ENCODE measurements around the gene OPRM1.
"Not testable (repeated sequence)": the region's sequence is repeated elsewhere in the genome, so short reads cannot be mapped to it uniquely, and the experiment has no call there.

OPRM1 gene

DNA sequence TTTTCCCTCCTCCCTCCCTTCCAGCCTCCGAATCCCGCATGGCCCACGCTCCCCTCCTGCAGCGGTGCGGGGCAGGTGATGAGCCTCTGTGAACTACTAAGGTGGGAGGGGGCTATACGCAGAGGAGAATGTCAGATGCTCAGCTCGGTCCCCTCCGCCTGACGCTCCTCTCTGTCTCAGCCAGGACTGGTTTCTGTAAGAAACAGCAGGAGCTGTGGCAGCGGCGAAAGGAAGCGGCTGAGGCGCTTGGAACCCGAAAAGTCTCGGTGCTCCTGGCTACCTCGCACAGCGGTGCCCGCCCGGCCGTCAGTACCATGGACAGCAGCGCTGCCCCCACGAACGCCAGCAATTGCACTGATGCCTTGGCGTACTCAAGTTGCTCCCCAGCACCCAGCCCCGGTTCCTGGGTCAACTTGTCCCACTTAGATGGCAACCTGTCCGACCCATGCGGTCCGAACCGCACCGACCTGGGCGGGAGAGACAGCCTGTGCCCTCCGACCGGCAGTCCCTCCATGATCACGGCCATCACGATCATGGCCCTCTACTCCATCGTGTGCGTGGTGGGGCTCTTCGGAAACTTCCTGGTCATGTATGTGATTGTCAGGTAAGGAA, at the start of gene OPRM1:
OPRM1 (plus strand) TSS at position 10 of the 612 bp plus-strand sequence; CDS start at position 315, 305 bp downstream.
- DNase-seq (ENCODE audit: low read depth) = peak; percentile 13

DNA sequence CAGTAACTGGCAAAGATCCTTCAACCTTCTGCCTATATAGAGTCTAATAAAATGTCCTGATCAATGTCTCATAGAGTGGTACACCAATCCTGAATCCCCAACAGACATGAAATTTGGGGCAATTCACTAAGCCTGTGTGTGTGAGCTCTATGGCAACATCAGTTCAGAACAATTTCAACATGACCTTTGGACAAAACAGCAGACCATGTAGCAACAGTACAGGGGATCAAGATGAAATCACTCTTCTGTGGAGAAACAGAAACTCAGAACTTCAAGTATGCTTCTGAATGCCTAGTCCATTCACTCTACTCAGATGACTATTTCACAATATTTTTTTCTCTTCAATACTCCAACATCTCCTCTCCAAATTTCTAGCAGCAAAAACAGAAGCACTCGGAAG, 49.1 kb upstream of the OPRM1 start:
- no peak for DNase-seq (ENCODE audit: low read depth)

DNA sequence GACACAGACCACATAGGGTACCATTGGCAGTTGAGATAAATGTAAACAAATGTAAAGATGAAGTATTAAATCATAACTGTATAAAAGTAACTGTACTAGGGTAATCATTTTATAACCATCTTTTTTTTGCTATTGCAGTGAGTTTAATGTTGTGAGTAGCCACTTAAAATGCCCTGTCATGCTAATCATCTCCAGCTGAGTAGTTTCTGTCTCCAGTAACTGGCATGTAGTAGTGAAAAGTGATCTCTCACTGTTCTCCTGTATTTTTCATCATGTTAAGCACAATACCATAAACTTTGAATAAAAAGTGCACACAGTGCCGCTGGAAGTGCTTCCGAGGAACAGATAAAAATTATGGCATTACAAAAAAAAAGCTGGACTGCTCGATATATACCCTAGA, 45.0 kb upstream of the OPRM1 start:
- no peak for DNase-seq (ENCODE audit: low read depth)

DNA sequence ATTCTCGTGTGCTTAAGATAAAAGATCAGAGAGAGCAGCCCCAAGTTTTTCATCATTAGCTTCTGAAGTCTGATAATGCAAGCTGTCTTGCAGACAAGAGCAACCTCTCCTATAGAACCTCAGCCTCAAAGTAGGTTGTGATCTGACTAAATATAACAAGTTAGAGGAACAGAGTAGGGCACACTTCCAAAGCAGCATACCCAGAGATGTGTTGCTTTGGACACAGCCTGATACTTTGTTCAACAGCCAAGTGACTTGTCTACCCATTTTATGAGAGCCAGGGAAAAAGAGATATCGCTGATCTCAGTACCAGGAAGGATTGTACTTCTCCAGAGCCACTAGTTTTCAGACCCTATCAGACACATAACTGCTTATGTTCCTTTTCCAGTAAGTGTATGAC, 44.2 kb upstream of the OPRM1 start:
- DNase-seq (ENCODE audit: low read depth) = no peak

DNA sequence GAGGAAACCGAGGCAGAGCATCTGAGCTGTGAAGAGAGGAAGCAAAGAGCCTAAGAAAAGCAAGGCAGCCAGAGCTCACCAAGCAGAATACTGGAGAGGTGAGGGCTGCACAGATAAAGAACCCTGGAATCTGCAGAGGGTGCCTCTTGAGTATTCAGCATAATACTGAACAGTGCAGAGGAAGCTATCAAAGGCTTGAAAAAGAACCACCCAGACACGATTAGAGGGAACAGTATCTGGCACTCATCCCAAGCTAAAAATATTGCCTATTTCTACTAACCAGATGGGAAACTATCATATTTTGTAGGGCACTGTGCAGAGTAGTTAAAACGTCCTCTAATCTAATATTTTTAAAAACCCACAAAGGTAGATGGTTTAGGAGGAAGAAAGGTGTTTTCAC, 41.8 kb upstream of the OPRM1 start:
- no peak for DNase-seq (ENCODE audit: low read depth)

DNA sequence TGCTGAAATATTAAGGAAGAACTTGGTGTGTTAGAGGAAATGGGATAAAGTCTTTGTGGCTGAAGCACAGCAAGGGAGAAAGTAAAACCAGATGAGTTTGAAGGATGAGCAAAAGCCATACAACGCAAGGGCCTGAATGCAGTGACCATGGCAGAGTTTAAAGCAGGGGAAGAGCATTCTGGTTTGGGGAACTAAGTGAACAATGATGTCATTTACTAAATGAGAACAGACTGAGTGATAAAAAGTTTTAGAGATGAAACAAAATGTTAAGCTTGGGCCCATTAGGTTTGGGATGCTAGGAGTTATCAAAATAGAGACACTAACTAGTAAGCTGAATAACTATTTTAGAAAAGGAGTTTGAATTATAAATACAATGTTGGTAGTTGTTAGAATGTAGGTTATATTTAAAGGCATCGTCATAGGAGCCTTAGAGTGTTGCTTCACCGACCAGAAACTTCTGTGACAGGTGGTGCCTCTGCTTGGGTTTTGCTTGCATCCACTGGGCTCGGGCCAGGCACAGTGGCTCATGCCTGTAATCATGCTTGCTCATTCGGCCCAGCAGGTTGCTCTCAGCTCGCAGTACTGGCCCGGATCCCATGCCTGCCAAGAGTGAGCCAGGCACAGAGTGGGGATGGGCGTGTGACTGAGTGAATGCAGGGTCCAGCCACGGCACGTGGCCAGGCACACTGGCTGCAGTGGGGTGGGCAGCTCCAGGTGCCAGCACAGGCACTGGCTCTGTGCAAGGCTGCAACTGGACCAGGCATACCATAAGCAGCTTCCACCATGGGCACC, 37.4 kb upstream of the OPRM1 start:
- no peak for DNase-seq (ENCODE audit: low read depth)

DNA sequence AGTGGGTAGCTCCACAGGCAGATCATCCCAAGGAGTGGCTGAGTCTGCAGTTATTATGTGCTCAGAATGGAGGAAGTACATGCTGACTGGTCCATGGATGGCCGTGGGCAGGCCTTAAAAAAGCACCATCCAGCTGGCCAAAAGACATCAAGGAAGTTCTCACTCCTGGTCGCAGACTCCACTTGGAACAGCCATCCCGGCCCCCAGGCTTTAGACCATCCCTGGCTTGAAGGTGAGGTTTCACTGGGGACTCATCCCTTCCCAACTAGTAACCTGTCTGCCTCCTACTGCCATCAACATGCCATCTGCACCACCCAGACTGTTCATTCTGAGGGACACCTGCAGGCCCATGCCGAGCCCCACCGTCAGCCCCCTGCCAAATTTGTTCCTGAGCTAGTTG, 36.1 kb upstream of the OPRM1 start:
- no peak for DNase-seq (ENCODE audit: low read depth)

DNA sequence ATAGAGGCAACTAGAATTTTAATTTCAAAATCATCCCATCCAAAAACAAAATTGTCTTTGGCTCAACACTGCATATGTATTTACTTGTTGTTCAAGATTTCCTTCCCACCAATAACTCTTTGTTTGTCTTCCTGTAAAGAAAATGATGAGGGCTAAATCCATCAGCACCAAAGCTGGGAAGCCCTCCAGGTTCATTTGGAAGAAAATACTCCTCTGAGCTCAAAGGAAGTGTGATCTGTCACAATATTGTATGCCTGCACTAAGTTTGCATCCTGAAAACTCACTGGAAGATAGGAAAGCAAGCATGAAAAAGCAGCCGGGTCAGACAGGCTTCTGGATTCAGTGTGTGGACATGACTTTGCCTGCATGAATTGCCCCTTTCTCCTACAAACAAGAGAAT, 28.7 kb upstream of the OPRM1 start:
- DNase-seq (ENCODE audit: low read depth) = no peak

DNA sequence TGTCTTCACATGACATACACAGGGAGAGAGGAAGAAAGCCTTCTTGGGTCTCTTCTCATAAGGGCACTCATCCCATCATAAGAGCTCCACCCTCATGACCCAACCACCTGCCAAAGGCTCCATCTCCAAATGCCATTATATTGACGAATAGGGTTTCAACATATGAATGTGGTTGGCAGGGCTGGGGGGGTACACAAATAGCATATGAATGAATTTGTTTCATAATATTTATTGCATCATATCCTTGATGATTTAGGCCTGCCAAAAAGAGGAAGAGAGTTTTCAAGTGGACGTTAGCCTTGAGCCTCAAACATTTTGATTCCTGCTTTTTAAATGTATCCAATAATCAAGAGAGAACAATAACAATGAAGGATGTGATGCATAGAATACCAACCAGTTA, 26.2 kb upstream of the OPRM1 start:
- DNase-seq (ENCODE audit: low read depth) = no peak

DNA sequence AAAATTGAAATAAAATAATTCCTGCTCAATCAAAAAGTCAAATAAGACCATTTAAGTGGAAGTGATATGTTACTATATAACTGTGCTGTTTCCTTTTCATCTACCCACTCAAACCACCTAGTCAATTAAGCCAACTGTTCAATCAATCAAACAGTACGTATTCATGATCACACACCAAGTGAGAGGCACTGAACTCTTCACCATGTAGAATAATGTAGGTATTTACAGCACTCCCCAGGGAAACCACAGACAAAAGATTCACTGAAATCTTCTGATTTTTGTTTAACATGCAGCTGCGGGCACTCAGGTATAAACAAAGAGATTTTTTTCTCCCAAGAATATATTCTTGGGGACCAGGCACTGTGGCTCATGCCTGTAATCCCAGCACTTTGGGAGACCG, 21.3 kb upstream of the OPRM1 start:
- no peak for DNase-seq (ENCODE audit: low read depth)

DNA sequence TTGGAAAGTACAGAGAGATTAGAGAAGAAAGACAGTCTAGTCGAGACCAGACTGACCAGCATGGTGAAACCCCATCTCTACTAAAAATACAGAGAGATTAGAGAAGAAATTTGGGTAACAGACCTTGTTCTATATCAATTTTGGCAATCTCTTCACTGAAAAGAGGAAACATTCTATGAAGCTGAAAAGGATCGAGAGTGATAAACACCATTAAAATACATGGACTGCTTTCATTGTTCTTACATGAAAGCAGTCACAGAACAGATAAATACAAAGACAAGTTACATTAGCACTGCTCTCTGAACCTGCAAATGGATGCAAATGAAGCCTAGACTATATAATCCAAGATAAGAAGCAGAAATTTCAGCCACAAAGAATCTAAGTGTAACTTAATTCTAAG, 8.4 kb upstream of the OPRM1 start:
- no peak for DNase-seq (ENCODE audit: low read depth)

DNA sequence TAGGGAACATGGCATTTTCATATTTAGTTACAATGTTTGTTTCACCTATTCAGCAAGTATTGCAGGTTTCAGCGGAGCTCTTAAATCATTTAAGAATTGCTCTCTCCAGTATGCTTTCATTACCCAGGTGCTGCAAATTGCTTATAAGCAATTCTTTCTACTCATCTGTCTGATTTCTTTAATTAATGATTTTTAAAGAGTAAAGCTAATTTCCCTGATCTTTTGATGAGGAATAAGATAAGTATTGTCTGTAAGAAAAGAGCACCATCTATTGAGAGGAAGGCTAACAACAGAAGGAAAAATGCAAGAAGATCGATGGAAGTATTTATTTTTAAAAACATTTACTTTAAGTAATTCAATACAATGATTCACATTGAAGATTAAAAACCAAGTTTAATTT, 2.0 kb downstream of the OPRM1 start:
- peak; percentile 5 for DNase-seq (ENCODE audit: low read depth)

DNA sequence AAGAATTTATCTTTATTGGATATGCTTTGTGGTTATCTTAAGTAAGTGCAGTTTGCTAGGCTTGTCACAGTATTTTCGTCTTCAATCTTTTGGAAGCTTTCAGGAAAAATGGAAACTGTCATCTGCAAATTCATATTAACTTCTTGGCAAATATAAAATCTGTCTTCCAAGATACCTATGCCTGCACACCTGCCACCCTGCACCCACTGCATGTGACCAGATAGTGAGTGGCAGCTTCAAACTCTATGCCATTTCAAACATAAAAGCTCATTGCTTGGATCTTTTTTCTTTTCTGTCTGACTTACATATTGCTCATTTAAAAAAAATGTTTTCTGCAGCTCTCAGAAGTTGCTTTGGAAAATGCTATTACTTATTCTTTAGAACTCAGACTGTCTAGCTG, 14.1 kb downstream of the OPRM1 start:
- no peak for DNase-seq (ENCODE audit: low read depth)

DNA sequence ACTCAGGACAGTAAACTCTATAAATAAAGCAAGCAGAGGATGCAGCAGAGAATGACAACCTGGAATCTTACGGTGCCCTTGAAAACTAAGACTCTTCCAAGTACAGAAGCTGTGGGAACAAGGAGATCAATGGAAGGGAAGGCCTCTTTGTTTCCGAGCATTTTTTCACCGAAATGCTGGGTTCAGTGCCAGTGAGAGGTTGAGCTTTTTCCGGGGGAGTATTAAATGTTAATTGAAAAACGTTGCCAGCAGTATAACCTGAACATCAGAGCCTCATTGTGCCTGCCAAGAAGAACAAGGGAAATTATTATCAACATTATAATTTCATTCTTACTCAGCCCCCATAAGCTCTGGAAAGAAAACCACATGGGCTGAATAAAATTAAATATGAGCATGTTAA, 17.5 kb downstream of the OPRM1 start:
- no peak for DNase-seq (ENCODE audit: low read depth)

DNA sequence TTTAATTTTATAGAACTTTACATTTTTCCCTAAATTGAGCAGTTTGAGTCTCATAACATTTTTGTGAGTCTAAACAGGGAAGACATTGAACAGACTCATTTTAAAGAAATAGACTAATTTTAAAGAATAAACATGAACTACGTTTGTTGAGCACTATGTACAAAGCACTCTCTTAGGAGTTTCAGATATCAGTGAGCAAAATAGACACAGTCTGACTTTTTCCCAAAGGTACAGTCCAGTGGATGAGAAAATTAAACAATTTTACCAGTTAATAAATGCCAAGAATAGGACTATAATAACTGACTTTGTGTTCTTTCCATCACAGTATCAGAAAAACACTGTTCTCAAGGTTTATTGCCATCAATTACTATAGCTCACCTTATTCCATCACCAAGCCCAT, 18.1 kb downstream of the OPRM1 start:
- no peak for DNase-seq (ENCODE audit: low read depth)

DNA sequence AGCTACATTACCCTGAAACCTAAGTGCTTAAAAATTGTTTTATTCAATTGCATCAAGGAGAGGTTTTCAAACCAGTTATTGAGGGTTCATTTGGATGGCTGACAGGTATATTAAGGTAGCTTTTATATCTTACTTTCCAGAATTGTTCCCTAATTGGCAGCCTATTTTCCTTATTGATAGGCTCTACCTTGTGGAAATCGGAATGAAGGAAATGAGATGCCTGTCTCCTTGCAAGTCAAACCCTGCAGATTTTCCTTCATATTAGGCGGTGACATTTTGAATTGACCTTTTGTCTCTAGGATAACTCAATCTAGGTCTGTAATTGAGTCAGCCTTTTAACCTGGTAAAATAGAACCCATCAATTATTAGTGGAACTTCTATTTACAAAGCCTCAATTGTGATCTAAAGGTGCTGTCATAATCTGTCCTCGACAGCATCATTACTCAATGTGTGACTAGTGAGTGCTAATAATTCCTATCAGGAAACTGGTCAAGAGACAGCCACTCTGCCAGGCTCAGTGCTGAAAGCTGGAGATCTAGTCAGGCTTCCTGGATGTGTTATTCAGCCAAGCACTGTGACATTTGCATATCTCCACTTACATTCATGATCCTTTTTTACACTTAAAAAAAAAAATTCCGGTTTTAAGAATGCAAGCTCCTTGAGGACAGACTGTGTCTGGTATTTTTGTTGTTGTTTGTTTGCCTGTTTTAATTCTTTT, 20.1 kb downstream of the OPRM1 start:
- no peak for DNase-seq (ENCODE audit: low read depth)

DNA sequence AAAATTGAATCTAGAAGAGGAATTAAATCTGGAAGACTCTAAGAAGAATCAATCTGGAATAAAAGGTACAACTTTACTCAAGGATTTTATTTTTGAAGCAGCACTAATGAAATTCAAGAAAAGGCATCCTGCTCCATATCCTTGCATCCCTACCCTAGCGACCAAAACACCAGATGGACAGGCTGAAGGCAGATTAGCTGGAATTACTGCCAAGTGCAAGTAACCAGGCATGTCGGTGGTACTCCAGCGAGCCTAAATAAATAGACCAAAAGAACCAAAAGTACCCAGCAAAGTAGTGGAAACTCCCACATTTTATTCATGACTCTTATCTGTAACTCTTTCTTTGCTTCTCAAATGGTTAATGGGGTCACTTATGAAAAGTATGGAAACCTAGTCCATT, 21.0 kb downstream of the OPRM1 start:
- no peak for DNase-seq (ENCODE audit: low read depth)

DNA sequence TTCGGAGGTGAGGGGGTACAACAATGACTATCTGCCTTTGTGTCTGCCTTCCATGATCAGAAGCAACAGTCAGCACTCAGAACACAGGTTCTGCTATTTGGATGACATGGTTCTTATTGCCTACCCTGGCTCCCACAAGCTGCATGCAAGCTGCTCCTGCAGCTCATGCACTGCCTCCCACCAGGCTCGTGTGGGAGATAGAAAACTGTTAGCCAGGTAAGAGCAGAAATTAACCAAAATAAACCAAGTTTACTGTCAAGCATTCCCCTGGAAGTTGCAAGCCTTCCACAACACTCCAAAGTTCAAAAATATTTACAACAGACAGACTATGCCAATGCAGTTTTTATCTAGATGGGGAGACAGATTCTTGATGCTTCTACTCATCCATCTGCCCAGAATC, 31.0 kb downstream of the OPRM1 start:
- DNase-seq (ENCODE audit: low read depth) = no peak

DNA sequence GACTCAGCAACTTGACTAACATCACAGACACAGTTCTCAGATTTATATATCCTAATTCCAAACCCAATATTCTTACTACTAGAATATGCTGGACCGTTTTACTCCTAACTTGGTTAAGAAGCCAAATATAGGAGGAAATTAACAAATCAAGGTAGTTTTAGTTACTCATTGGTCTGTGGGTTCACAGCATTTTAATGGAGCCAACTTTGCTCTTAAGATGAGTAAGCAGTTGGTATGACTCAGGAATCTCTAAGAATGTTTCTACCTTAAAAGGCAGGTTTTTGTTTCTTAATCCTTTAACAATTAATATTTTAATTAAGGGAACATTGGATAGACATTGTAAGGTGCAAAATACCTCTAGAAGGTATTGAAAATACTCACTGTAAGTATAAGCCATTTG, 31.6 kb downstream of the OPRM1 start:
- DNase-seq (ENCODE audit: low read depth) = peak; percentile 21

DNA sequence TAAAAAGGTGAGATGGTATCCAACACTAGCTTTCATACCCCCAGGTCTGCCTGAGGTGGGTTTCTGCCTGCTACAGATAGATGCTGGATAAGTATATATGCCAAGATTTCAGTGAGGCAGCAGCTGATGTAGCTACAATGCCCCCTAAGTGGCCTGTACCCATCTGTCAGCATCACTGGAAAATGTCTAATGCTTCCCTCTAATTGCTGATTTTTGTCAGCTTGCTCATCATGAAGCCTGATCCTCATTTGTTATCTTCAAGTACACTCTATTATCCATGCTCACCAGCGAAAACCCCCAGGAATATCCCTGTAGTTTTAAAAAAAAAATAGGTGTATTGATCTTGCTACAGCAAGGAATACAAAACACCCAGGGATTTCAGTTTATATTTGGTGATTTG, 32.2 kb downstream of the OPRM1 start:
- no peak for DNase-seq (ENCODE audit: low read depth)

DNA sequence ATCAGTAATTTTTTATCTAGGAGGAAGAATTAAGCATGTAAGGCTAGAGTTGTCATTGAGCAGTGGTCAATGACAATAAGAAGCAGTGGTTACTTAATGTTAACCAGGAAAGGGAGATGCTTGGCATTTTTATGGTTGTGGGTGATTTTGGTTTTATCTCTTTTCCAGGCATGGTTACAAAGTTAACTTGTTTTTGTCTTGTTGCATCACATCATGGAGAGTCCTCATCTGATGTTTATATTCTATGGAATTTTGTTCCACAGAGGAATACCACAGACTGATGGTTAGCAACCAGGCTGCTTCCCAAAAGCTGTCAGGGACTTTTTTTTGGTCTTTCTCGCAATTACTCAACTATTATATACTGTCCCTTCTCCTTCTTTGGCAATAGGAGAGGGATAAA, 32.7 kb downstream of the OPRM1 start:
- no peak for DNase-seq (ENCODE audit: low read depth)

DNA sequence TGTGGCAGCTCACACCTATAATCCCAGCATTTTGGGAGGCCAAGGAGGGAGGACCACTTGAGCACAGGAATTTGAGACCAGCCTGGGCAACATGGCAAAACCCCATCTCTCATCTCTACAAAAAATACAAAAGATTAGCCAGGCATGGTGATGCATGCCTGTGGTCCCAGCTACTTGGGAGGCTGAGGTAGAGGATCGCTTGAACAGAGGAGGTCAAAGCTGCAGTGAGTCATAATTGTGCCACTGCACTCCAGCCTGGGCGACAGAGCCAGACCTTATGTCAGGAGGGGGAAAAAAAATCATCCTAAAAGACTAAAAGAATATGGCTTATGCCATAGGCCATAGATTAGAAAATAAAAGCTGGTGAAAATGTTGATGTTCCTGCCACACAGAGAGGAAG, 39.6 kb downstream of the OPRM1 start:
- DNase-seq (ENCODE audit: low read depth) = not testable (repeated sequence)

DNA sequence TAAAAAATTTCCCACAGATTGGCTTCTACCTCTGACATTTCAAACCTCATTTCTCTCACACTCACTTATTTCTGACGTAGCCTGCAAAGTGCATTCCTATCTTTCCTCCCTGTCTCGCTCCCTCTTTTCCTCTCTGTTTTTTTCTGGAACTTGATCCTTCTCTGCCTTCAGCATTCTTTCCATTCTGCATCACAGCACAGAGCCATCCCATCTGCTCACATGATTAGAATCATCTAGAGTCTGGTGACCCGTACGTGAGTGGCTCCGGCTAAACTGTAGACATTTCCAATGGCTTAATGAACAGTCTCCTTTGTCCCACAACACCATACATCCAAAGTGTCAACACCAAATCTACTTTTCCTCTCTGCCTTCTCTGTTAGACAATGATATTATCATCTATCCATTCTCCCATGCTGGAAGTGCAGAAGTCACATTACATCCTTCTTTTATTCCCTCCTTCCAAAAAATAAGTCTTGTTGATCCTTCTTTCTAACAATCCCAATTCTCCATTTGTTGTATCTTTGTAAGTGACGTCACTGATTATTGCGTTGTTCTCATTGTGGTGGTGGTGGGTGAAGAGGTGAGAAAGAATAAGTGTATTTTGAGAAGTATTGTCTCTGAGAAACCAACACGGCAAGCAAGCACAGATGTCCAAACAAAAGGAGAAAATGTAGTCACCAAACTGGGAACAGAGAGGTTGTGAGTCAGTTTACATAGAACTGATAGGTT, 41.6 kb downstream of the OPRM1 start:
- DNase-seq (ENCODE audit: low read depth) = no peak
